HCT116 (cell line): Measurements from ENCODE around the gene SCTR. TPM values are rescaled to one million over a fixed set of nuclear protein-coding genes. Genes with fewer than 3 reads are reported as not detected.

Experiments
- ATAC-seq: fragments of 200-7000 bp; cut with Tn5 transposase; 2 replicates; pipeline ENCODE4 v1.9.1; 2020; ENCODE audit warnings: mild to moderate bottlenecking, moderate library complexity
- BruUV-seq: library from RNA; stranded (reverse); fragments of 400-500 nt; replicated peaks from 2 replicates; lab custom pipeline; 2021; lab: Mats Ljungman, UMichigan
- CTCF ChIA-PET: fragments of 300-600 bp; sonication (Branson Sonifier 250); formaldehyde crosslinking; loops from one replicate; lab custom pipeline; 2021; ENCODE audit warnings: antibody characterized with exemption; lab: Charles Lee
- POLR2A ChIA-PET: fragments of 300-600, 350-600 bp; sonication (Branson Sonifier 250); formaldehyde crosslinking; loops from one replicate; lab custom pipeline; 2021; ENCODE audit warnings: antibody characterized with exemption; lab: Charles Lee
- RAD21 ChIA-PET, 2 experiments: fragments of 300-600 bp; sonication (Branson Sonifier 250); formaldehyde crosslinking; loops; one replicate each; lab custom pipeline; 2023; ENCODE audit warnings: low total read pairs in 2 of 2; ENCODE audit not compliant: uncharacterized antibody in 2 of 2, unreplicated experiment in 2 of 2, low non-redundant PET in 1 of 2; lab: Charles Lee
- DNase-seq: peaks from one replicate; pipeline ENCODE4 v3.0.0-alpha.2; 2010; ENCODE audit warnings: low read depth, low spot score
- H2AFZ ChIP-seq: fragments of 200-600 bp; shearing (Covaris generic), sonication (generic); 2 replicates; pipeline ENCODE4 v1.6.1; 2017; ENCODE audit warnings: low read depth, mixed run types, mixed read lengths, antibody characterized with exemption, low read length; ENCODE audit not compliant: poor library complexity, severe bottlenecking
- H3K27ac ChIP-seq: 2 replicates; pipeline ENCODE4 v1.5.1; 2012; ENCODE audit warnings: low read depth, low read length
- H3K27me3 ChIP-seq: fragments of 200-600 bp; sonication (generic); 2 replicates; pipeline ENCODE4 v1.6.1; 2016; ENCODE audit warnings: mixed run types, low read length, mixed read lengths; ENCODE audit not compliant: insufficient read depth
- H3K36me3 ChIP-seq, 2 experiments: fragments of 200-500 bp in 1 of 2; fragments of 200-600 bp in 1 of 2; sonication (Bioruptor generic) in 1 of 2; sonication (generic) in 1 of 2; 2 replicates each; pipeline versions ENCODE4 v1.5.1 to v1.6.1; 2014 to 2016; ENCODE audit warnings: low read length in 2 of 2, inconsistent platforms in 1 of 2, mixed read lengths in 1 of 2, mixed run types in 1 of 2; ENCODE audit not compliant: insufficient read depth in 2 of 2, control insufficient read depth in 1 of 2
- H3K4me1 ChIP-seq, 2 experiments: fragments of 200-600 bp in 1 of 2; sonication (generic) in 1 of 2; 2 replicates each; pipeline versions ENCODE4 v1.5.1 to v1.6.1; 2012 to 2017; ENCODE audit warnings: low read length in 2 of 2, inconsistent platforms in 1 of 2, mild to moderate bottlenecking in 1 of 2, mixed read lengths in 1 of 2, mixed run types in 1 of 2, moderate library complexity in 1 of 2; ENCODE audit not compliant: insufficient read depth in 2 of 2, control insufficient read depth in 1 of 2
- H3K4me2 ChIP-seq: fragments of 200-600 bp; sonication (generic); 2 replicates; pipeline ENCODE4 v1.6.1; 2017; ENCODE audit warnings: mixed run types, low read length, mixed read lengths
- H3K4me3 ChIP-seq, 2 experiments: fragments of 200-600 bp in 1 of 2; sonication (generic) in 1 of 2; replicated peaks in 1 of 2; 2 replicates each; pipeline ENCODE4 v1.5.1; 2011 to 2016; ENCODE audit warnings: low read length in 2 of 2, control low read depth in 1 of 2, low read depth in 1 of 2, mild to moderate bottlenecking in 1 of 2, mixed read lengths in 1 of 2, mixed run types in 1 of 2
- H3K79me2 ChIP-seq: fragments of 200-600 bp; sonication (generic); 2 replicates; pipeline ENCODE4 v1.6.1; 2017; ENCODE audit warnings: mild to moderate bottlenecking, mixed run types, low read length, moderate library complexity, mixed read lengths; ENCODE audit not compliant: insufficient read depth
- H3K9ac ChIP-seq: fragments of 200-600 bp; sonication (generic); 2 replicates; pipeline ENCODE4 v1.6.1; 2016; ENCODE audit warnings: low read length, mixed read lengths
- H3K9me2 ChIP-seq: fragments of 200-600 bp; sonication (generic), shearing (Covaris generic); 2 replicates; pipeline ENCODE4 v1.6.1; 2017; ENCODE audit warnings: mixed run types, mild to moderate bottlenecking, moderate library complexity; ENCODE audit not compliant: insufficient read depth
- H3K9me3 ChIP-seq, 2 experiments: fragments of 200-500 bp in 1 of 2; fragments of 200-600 bp in 1 of 2; sonication (Bioruptor generic) in 1 of 2; sonication (generic) in 1 of 2; 2 replicates each; pipeline ENCODE4 v1.6.1; 2014 to 2017; ENCODE audit warnings: low read length in 2 of 2, mixed read lengths in 2 of 2, inconsistent platforms in 1 of 2, low read depth in 1 of 2, mild to moderate bottlenecking in 1 of 2, mixed run types in 1 of 2, moderate library complexity in 1 of 2; ENCODE audit not compliant: control insufficient read depth in 1 of 2, insufficient read depth in 1 of 2
- H4K20me1 ChIP-seq: fragments of 200-600 bp; sonication (generic), shearing (Covaris generic); 2 replicates; pipeline ENCODE4 v1.6.1; 2017; ENCODE audit warnings: mixed run types, mild to moderate bottlenecking, moderate library complexity; ENCODE audit not compliant: insufficient read depth
- ATF3 ChIP-seq: IDR thresholded peaks from 2 replicates; pipeline ENCODE4 v1.6.1; 2012
- CBX3 ChIP-seq: IDR thresholded peaks from 2 replicates; pipeline ENCODE4 v1.6.1; 2012; ENCODE audit warnings: low read depth
- CEBPB ChIP-seq: IDR thresholded peaks from 2 replicates; pipeline ENCODE4 v1.6.1; 2012; ENCODE audit warnings: low read depth
- CTCF ChIP-seq, 3 experiments: fragments of 200-600 bp in 1 of 3; sonication (generic) in 1 of 3; IDR thresholded peaks in 2 of 3; conservative IDR thresholded peaks in 1 of 3; 2 replicates each; pipeline ENCODE4 v1.5.1; 2012 to 2017; ENCODE audit warnings: low read depth in 2 of 3, low read length in 2 of 3, antibody characterized with exemption in 1 of 3, borderline replicate concordance in 1 of 3, control low read depth in 1 of 3, mild to moderate bottlenecking in 1 of 3, mixed read lengths in 1 of 3, mixed run types in 1 of 3, moderate library complexity in 1 of 3; ENCODE audit not compliant: insufficient read depth in 1 of 3
- ELF1 ChIP-seq: IDR thresholded peaks from 2 replicates; pipeline ENCODE4 v1.6.1; 2012; ENCODE audit warnings: low read depth, borderline replicate concordance
- EZH2phosphoT487 ChIP-seq: fragments of 200-600 bp; IDR thresholded peaks from 2 replicates; pipeline ENCODE4 v1.6.1; 2018; ENCODE audit warnings: antibody characterized with exemption, borderline replicate concordance
- FOSL1 ChIP-seq: IDR thresholded peaks from 2 replicates; pipeline ENCODE4 v1.6.1; 2012; ENCODE audit warnings: low read depth
- JUND ChIP-seq: IDR thresholded peaks from 2 replicates; pipeline ENCODE4 v1.6.1; 2012
- MAX ChIP-seq: IDR thresholded peaks from 2 replicates; pipeline ENCODE4 v1.6.1; 2012
- POLR2A ChIP-seq: IDR thresholded peaks from 2 replicates; pipeline ENCODE4 v1.7.0; 2011; ENCODE audit warnings: borderline replicate concordance; ENCODE audit not compliant: insufficient read depth, insufficient read length; ENCODE audit errors: extremely low read depth
- POLR2AphosphoS5 ChIP-seq: IDR thresholded peaks from 2 replicates; pipeline ENCODE4 v1.6.1; 2011; ENCODE audit warnings: mild to moderate bottlenecking, low read depth, low read length, moderate library complexity
- RAD21 ChIP-seq: IDR thresholded peaks from 2 replicates; pipeline ENCODE4 v1.6.1; 2012; ENCODE audit warnings: low read depth, mild to moderate bottlenecking
- SIN3A ChIP-seq: IDR thresholded peaks from 2 replicates; pipeline ENCODE4 v1.6.1; 2012; ENCODE audit warnings: low read depth
- SP1 ChIP-seq: IDR thresholded peaks from 2 replicates; pipeline ENCODE4 v1.6.1; 2012; ENCODE audit warnings: low read depth
- SRF ChIP-seq: IDR thresholded peaks from 2 replicates; pipeline ENCODE4 v1.6.1; 2012; ENCODE audit warnings: low read depth
- TCF7L2 ChIP-seq: IDR thresholded peaks from 2 replicates; pipeline ENCODE4 v1.7.0; 2011; ENCODE audit warnings: borderline replicate concordance, inconsistent platforms; ENCODE audit not compliant: insufficient read depth, insufficient read length; ENCODE audit errors: extremely low read depth
- YY1 ChIP-seq: IDR thresholded peaks from 2 replicates; pipeline ENCODE4 v1.6.1; 2011; ENCODE audit warnings: low read length, low read depth, moderate library complexity, mild to moderate bottlenecking; ENCODE audit not compliant: insufficient replicate concordance; ENCODE audit errors: extremely low read depth
- ZBTB33 ChIP-seq: IDR thresholded peaks from 2 replicates; pipeline ENCODE4 v1.6.1; 2011; ENCODE audit warnings: mild to moderate bottlenecking, low read length, moderate library complexity; ENCODE audit not compliant: insufficient replicate concordance; ENCODE audit errors: extremely low read depth
- ZFX ChIP-seq: fragments of 450-650 bp; IDR thresholded peaks from 2 replicates; pipeline ENCODE4 v1.6.1; 2017
- ZNF274 ChIP-seq: fragments of 200-500 bp; sonication (Bioruptor generic); IDR thresholded peaks from 2 replicates; pipeline ENCODE4 v1.6.1; 2014; ENCODE audit warnings: mild to moderate bottlenecking, low read depth, low read length, inconsistent platforms
- intact Hi-C: fragments of 100-400 bp; cut with micrococcal nuclease; formaldehyde crosslinking; loops from 2 replicates; pipeline ENCODE4 v1.10.0; 2022
- total RNA-seq: library from RNA; stranded (reverse); gene quantifications from one replicate; pipeline ENCODE4 v1.2.1, GENCODE V29; 2021; ENCODE audit not compliant: unreplicated experiment

SCTR gene
- total RNA-seq, 1 experiment from 2014 or later = not detected

GRCh38 chr2:119550856-119551255, 26.6 kb upstream of the SCTR start:
- Histone ChIP-seq H3K36me3 (no peaks in the 10 kb centered on the region), H3K27ac (no peak overlapping the region), H3K4me1 (no peaks in the 10 kb centered on the region), H2AFZ (no peak overlapping the region), H3K4me2 (no peak overlapping the region), H3K27me3 (no peaks in the 10 kb centered on the region), H4K20me1 (no peaks in the 10 kb centered on the region), H3K4me3 (no peak overlapping the region), H3K9me2 (no peaks in the 10 kb centered on the region; the same call in 1 of the 2 replicates), H3K9ac (no peak overlapping the region), H3K9me3 (no peaks in the 10 kb centered on the region), H3K79me2 (no peaks in the 10 kb centered on the region)
- intact Hi-C loops = no loop called here
- BruUV-seq = no TSS peak
- TF ChIP-seq POLR2AphosphoS5 = no peak
- TF ChIP-seq ATF3 = no peak
- TF ChIP-seq SP1 = no peak
- no peak for TF ChIP-seq RAD21
- no peak for TF ChIP-seq YY1
- TF ChIP-seq TCF7L2 = no peak
- TF ChIP-seq CTCF (IDR thresholded peaks at IDR 0.05 in 2 of 3, conservative IDR thresholded peaks at IDR 0.05 in 1 of 3; ENCODE audit: borderline replicate concordance in 1 of 3, insufficient read depth in 1 of 3, low read depth in 2 of 3, low read length in 2 of 3) = no peak
- TF ChIP-seq EZH2phosphoT487 = no peak
- no peak for TF ChIP-seq ZNF274
- TF ChIP-seq JUND = no peak
- no peak for TF ChIP-seq CBX3
- TF ChIP-seq SRF = no peak
- no peak for TF ChIP-seq MAX
- no peak for TF ChIP-seq ELF1
- no peak for TF ChIP-seq POLR2A
- no peak for TF ChIP-seq CEBPB
- TF ChIP-seq ZFX = no peak
- no peak for TF ChIP-seq ZBTB33
- TF ChIP-seq SIN3A = no peak
- no peak for TF ChIP-seq FOSL1
- ChIA-PET CTCF (no interaction called here), RAD21 (no interaction called here), POLR2A (no interaction called here)
- ATAC-seq = no peak
- DNase-seq = no peak
